Testis (tissue), 3 donors: ENCODE data around the gene NCKAP5. TPM values are rescaled to one million over a fixed set of nuclear protein-coding genes. Genes with fewer than 3 reads are reported as not detected.

Source experiments
- DNase-seq: peaks from one replicate; pipeline ENCODE4 v3.0.0-alpha.2; 2019
- H3K27ac ChIP-seq, 2 donors: fragments of 200-600 bp; sonication (generic); one replicate each; pipeline ENCODE4 v1.5.1; 2019
- H3K27me3 ChIP-seq: fragments of 200-600 bp; sonication (generic); one replicate; pipeline ENCODE4 v1.5.1; 2019
- H3K36me3 ChIP-seq: fragments of 200-600 bp; sonication (generic); one replicate; pipeline ENCODE4 v1.5.1; 2017; ENCODE audit warnings: low read depth; ENCODE audit errors: missing control alignments
- H3K4me1 ChIP-seq: fragments of 200-600 bp; sonication (generic); one replicate; pipeline ENCODE4 v1.5.1; 2019
- H3K4me3 ChIP-seq, 2 donors: fragments of 200-600 bp; sonication (generic); one replicate each; pipeline ENCODE4 v1.5.1; 2017 to 2019
- H3K9me3 ChIP-seq: fragments of 200-600 bp; sonication (generic); one replicate; pipeline ENCODE4 v1.5.1; 2017
- POLR2A ChIP-seq: fragments of 450-650 bp; IDR thresholded peaks from one replicate; pipeline ENCODE4 v1.6.1; 2017; ENCODE audit warnings: antibody characterized with exemption, mild to moderate bottlenecking, moderate library complexity
- WGBS, 2 donors: methylation state at CpG; one replicate each; pipeline ENCODE4 v1.1.5; 2018; 5-methylcytosine and 5-hydroxymethylcytosine counted together
- intact Hi-C: fragments of 100-400 bp; cut with DNase I; formaldehyde crosslinking; loops from one replicate; pipeline ENCODE4 v1.15.1; 2023; ENCODE audit warnings: low total_unique reads
- polyA plus RNA-seq: library from polyadenylated mRNA; stranded (reverse); fragments of 350-450 nt; fragmentation: Illumina TruSeq; extraction: RNeasy Lipid Tissue Mini Kit (QIAGEN cat#74804); gene quantifications from one replicate; pipeline ENCODE4 v1.2.3, GENCODE V29; 2014; ENCODE audit warnings: low read depth, low replicate concordance; ENCODE audit not compliant: insufficient read depth
- total RNA-seq, 2 donors: library from RNA; depleted of rRNA; stranded (reverse); fragments of >200 nt; gene quantifications; one replicate each; pipeline ENCODE4 v1.2.3, GENCODE V29; 2016
- TF ChIP-seq, protein P1 (sequence below), 3 experiments: fragments of 450-650 bp in 2 of 3; fragments of 200-600 bp in 1 of 3; sonication (generic) in 1 of 3; IDR thresholded peaks; one replicate each; pipeline ENCODE4 v1.5.1; 2016 to 2019; ENCODE audit warnings: antibody characterized with exemption in 3 of 3, mild to moderate bottlenecking in 2 of 3, moderate library complexity in 1 of 3

NCKAP5 gene
- total and polyA plus RNA-seq, 3 donors from 2014 or later, result 3.0 to 7.6 (median 6.3) TPM

DNA sequence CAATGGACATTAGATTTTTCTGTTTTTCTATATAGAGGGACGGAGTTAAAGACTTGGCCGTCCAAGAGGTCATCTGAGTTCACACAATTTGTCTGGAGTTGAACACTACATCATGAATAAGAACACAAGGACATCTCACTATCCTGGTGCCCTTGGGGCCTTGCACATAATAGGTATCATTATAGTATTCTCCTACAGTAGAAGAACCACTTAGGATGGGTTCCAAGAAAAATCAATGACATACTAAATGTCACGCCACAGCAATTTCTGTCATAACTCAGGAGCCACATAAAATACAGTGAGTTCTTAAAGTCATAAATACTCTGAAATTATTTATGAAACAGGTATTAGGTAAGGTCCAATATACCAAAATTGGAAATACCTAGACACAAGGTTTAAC, 154.4 kb downstream of the NCKAP5 start:
- no peak overlapping the region for H3K4me3 ChIP-seq
- intact Hi-C loops, result no loop called here

DNA sequence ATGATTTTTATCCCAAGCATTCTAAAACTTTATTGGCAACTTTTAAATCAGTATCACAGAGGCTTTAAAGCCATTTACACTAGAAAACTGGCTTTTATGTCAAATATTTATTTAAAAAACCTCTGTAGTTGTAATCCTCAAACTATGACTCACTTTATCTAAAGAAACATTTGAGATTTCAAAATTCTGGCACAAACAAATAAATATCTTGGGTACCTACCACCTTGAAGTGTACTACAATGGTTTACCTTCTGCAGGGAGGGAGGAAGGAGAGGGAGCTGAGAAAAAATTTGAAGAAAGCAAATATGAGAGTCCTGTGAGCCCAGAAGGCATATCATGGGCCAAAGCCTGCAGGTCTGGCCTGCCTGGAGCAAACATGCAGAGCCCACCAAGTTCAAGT, 155.6 kb downstream of the NCKAP5 start:
- H3K9me3 ChIP-seq, result no peaks in the 10 kb centered on the region
- intact Hi-C loops, result no loop called here
- H3K4me1 ChIP-seq, result peaks cover 4% of the 10 kb centered on the region
- no peak overlapping the region for H3K27ac ChIP-seq
- H3K36me3 ChIP-seq, result no peaks in the 10 kb centered on the region
- TF ChIP-seq, protein P1, sequence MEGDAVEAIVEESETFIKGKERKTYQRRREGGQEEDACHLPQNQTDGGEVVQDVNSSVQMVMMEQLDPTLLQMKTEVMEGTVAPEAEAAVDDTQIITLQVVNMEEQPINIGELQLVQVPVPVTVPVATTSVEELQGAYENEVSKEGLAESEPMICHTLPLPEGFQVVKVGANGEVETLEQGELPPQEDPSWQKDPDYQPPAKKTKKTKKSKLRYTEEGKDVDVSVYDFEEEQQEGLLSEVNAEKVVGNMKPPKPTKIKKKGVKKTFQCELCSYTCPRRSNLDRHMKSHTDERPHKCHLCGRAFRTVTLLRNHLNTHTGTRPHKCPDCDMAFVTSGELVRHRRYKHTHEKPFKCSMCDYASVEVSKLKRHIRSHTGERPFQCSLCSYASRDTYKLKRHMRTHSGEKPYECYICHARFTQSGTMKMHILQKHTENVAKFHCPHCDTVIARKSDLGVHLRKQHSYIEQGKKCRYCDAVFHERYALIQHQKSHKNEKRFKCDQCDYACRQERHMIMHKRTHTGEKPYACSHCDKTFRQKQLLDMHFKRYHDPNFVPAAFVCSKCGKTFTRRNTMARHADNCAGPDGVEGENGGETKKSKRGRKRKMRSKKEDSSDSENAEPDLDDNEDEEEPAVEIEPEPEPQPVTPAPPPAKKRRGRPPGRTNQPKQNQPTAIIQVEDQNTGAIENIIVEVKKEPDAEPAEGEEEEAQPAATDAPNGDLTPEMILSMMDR (IDR thresholded peaks at IDR 0.05), result no peak
- TF ChIP-seq POLR2A, result no peak
- DNase-seq, result no peak
- H3K27me3 ChIP-seq, result no peaks in the 10 kb centered on the region
- no peak overlapping the region for H3K4me3 ChIP-seq

More for the DNA sequence above, 154.4 kb downstream of the NCKAP5 start:
- no peak for DNase-seq
- 93 to 94% methylated on average over 3 of the region's 3 CpGs for WGBS, 2 donors
- H3K27ac ChIP-seq, result no peak overlapping the region
- peaks cover 4% of the 10 kb centered on the region for H3K4me1 ChIP-seq
- no peaks in the 10 kb centered on the region for H3K36me3 ChIP-seq
- no peak for TF ChIP-seq POLR2A
- TF ChIP-seq, protein P1 (IDR thresholded peaks at IDR 0.05), result no peak
- no peaks in the 10 kb centered on the region for H3K9me3 ChIP-seq
- H3K27me3 ChIP-seq, result no peaks in the 10 kb centered on the region

DNA sequence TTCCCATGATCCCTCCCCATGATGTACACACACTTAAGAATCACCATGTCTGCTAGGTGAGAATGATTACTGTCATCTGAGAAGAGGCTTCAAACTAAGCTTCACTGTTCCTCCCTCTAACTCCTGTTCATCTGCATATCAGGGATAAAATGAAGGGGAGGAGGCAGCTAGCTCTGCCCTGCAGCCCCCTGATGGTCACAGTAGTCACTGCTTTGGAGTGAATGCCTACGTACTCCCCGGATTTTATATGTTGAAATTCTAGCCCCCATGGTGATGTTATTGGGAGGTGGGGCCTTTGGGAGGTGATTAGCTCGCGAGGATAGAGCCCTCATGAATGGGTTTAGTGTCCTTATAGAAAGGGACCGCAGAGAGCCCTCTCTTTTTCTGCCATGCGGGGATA, 156.4 kb downstream of the NCKAP5 start:
- WGBS, 2 donors, result 83 to 87% methylated on average over 6 of the region's 6 CpGs
- H3K4me1 ChIP-seq, result no peaks in the 10 kb centered on the region

DNA sequence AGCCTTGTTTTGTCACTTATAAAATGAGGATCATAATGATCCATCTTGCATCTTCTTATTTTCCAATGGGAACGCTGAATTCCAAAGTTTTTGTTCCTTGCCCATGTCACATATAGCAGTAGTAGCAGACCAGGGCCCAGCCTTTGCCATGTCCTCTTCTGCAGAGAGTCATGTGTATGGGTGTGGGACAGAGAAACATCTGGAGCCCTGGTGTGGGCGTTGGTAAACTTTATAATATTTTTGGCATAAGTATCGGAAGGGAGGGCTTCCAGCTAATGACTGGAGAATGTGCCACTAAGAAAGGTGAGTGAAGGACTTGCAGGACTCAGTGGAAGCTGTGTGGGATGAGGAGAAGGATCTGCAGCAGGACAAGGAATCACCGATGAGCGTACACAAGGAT, 157.2 kb downstream of the NCKAP5 start:
- Histone ChIP-seq H3K36me3 (no peaks in the 10 kb centered on the region), H3K27me3 (no peaks in the 10 kb centered on the region), H3K27ac (no peak overlapping the region), H3K9me3 (no peaks in the 10 kb centered on the region), H3K4me1 (no peaks in the 10 kb centered on the region), H3K4me3 (no peak overlapping the region)
- no peak for DNase-seq
- no peak for TF ChIP-seq POLR2A
- TF ChIP-seq, protein P1 (IDR thresholded peaks at IDR 0.05), result no peak
- intact Hi-C loops, result no loop called here
- 89 to 92% methylated on average over 5 of the region's 5 CpGs for WGBS, 2 donors

More for the DNA sequence above, 156.4 kb downstream of the NCKAP5 start:
- TF ChIP-seq, protein P1 (IDR thresholded peaks at IDR 0.05), result no peak
- TF ChIP-seq POLR2A, result no peak
- intact Hi-C loops, result no loop called here
- Histone ChIP-seq H3K27me3 (no peaks in the 10 kb centered on the region), H3K9me3 (no peaks in the 10 kb centered on the region), H3K36me3 (no peaks in the 10 kb centered on the region), H3K27ac (no peak overlapping the region), H3K4me3 (no peak overlapping the region)
- DNase-seq, result no peak

DNA sequence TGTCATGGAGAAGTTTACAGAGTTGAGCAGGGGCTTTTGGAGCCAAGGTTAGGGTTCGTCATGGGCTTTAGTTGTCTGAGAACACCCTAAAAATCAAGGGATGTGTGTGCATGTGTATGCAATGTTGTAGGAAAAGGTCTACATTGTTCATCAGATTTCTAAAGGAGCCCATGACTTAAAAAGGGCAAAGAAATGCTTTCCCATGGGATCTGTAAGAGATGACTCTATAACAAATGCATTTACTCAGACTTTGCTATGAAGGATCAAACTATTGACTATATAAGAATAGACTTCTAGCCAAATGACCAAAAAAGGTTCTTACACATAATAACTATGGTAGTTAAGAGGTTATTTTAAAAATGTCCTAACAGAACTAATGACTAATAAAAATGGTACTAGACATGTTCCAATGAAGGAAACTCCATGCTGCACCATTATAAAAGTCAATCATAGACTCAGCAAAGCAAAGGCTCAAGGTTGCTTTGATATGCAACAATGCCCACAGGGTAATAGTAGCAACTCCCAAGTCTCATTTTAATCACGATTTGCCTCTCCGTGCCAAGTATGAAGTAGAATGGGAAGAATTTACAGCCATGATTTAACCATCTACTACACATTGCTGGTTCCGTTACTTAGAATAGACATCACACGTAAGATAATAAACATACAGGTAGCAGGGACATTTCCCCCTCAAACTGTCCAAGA, 158.5 kb downstream of the NCKAP5 start:
- DNase-seq, result no peak
- no peaks in the 10 kb centered on the region for H3K27me3 ChIP-seq
- H3K27ac ChIP-seq, result no peak overlapping the region
- no peak overlapping the region for H3K4me3 ChIP-seq
- TF ChIP-seq POLR2A, result no peak
- TF ChIP-seq, protein P1 (IDR thresholded peaks at IDR 0.05), result no peak
- WGBS, 2 donors, result 86 to 88% methylated on average over 5 of the region's 5 CpGs
- intact Hi-C loops, result no loop called here
- no peaks in the 10 kb centered on the region for H3K36me3 ChIP-seq
- H3K4me1 ChIP-seq, result no peaks in the 10 kb centered on the region
- no peaks in the 10 kb centered on the region for H3K9me3 ChIP-seq
